Measurements from ENCODE around the gene TXNDC12.

- TF ChIP-seq, protein P1, sequence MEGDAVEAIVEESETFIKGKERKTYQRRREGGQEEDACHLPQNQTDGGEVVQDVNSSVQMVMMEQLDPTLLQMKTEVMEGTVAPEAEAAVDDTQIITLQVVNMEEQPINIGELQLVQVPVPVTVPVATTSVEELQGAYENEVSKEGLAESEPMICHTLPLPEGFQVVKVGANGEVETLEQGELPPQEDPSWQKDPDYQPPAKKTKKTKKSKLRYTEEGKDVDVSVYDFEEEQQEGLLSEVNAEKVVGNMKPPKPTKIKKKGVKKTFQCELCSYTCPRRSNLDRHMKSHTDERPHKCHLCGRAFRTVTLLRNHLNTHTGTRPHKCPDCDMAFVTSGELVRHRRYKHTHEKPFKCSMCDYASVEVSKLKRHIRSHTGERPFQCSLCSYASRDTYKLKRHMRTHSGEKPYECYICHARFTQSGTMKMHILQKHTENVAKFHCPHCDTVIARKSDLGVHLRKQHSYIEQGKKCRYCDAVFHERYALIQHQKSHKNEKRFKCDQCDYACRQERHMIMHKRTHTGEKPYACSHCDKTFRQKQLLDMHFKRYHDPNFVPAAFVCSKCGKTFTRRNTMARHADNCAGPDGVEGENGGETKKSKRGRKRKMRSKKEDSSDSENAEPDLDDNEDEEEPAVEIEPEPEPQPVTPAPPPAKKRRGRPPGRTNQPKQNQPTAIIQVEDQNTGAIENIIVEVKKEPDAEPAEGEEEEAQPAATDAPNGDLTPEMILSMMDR (IDR thresholded peaks at IDR 0.05; ENCODE audit: low read depth, low read length), result no peak
- TF ChIP-seq MYC (IDR thresholded peaks at IDR 0.05; ENCODE audit: low read depth, low read length), result no peak
Observed at GRCh38 chr1:52059321-52059720, 4.3 kb upstream of the TXNDC12 start.
